Stimulated activated CD4-positive, alpha-beta T cell treated with anti-CD3 and anti-CD28 coated beads, TNF-alpha, amount 100 ng/mL, for 1 hour (primary cell): Measurements from ENCODE around the gene RIPOR3.
"Not testable (repeated sequence)": the region's sequence is repeated elsewhere in the genome, so short reads cannot be mapped to it uniquely, and the experiment has no call there.

Source experiments
- DNase-seq, 3 donors: peaks; one replicate each; pipeline ENCODE4 v3.0.0-alpha.2; 2020; ENCODE audit warnings: low read depth in 3 of 3, low spot score in 1 of 3

The RIPOR3 gene

GRCh38 chr20:50659975-50660670 lies 31.2 kb downstream of the RIPOR3 start:
- DNase-seq: no peak

DNA sequence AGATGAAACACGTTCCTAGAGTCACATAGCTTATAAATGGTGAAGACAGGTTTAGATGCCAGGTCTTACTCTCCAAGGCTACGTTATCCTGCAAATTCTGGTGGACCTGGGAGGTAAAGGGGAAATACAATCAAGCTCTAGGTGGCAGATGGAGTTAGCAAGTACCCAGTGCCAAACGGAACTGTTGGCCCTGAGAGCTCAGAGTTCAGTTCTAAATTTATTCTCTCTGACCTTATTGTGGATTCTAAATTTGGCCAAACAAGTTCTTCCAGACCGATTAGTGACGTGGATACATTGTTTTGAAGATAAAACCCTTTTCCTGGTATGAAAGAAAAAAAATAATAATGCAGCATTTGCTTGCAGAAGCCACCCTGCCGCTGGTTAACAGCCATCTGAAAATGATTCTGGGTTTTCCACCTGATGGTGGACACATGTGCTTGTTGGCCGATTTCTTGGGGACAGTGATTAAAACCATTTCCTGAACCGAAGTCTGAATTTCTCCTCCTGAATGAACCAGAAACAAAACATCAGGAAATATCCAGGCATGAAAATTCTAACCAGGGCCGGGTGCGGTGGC lies 32.5 kb downstream of the RIPOR3 start:
- no peak for DNase-seq

- DNase-seq: no peak
Observed at GRCh38 chr20:50655311-50655880, 35.9 kb downstream of the RIPOR3 start.

GRCh38 chr20:50654904-50655303 lies 36.4 kb downstream of the RIPOR3 start:
- no peak for DNase-seq

DNA sequence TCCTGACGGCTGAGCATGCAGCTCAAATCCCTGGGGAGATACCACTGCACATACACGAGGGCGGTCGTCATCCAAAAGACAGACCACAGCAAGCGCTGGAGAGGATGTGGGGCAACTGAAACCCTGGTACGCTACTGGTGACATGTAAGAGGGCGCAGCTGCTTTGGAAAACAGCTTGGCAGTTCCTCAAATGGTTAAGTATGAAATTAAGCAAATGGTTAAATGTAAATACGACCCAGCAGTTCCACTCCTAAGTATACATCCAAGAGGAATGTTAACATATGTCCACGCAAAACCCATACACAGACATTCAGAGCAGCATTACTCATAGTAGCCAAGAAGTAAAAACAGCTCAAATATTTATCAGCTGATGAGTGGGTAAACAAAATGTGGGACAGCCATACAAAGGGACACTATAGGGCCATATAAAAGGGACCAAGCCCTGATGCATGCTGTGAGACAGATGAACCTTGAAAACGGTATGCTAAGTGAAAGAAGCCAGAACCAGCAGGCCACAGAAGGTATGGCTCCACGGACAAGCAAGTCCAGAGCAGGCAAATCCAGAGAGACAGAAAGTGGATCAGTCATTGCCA lies 38.5 kb downstream of the RIPOR3 start:
- no peak for DNase-seq

GRCh38 chr20:50651676-50652075 lies 39.7 kb downstream of the RIPOR3 start:
- no peak for DNase-seq

GRCh38 chr20:50649590-50649989 lies 41.8 kb downstream of the RIPOR3 start:
- no peak for DNase-seq

DNA sequence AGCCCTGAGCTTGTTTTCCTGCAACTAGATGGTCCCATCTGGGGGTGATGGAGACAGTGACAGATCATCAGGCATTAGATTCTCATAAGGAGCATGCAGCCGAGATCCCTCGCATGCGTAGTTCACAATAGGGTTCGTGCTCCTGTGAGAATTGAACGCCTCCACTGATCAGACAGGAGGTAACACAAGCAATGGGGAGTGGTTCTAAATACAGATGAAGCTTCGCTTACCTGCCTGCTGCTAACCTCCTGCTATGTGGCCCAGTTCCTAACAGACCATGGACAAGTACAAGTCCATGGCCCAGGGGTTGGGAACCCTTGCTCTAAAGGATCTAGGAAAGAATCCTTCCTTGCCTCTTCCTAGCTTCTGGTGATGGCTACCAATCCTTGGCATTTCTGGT lies 42.7 kb downstream of the RIPOR3 start:
- DNase-seq: no peak

- DNase-seq: no peak
Observed at GRCh38 chr20:50646483-50646996, 44.8 kb downstream of the RIPOR3 start.

GRCh38 chr20:50645253-50646068 lies 45.9 kb downstream of the RIPOR3 start:
- DNase-seq: no peak

DNA sequence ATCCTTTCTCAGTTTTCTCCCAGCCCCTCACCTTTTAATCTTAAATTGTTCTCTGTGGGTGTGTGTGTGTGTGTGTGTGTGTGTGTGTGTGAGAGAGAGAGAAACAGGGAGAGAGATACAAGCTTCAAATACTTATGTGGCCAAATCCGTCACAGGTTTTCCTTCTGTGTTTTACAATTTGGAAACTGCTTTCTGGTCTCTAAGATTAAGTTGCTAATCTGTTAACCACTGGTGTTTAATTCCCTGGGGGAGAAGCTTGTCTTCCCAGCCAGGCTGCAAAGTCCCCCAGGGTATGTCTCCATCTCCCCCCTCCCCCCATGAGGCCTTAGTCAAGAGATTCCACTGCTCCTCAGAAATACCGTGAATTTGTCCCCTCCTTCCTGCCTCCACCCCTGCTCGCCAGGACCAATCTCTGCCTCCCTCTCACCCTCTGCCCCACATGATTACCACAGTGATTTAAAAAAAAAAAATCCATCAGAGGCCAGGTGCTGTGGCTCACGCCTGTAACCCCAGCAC lies 49.0 kb downstream of the RIPOR3 start:
- DNase-seq: no peak

DNA sequence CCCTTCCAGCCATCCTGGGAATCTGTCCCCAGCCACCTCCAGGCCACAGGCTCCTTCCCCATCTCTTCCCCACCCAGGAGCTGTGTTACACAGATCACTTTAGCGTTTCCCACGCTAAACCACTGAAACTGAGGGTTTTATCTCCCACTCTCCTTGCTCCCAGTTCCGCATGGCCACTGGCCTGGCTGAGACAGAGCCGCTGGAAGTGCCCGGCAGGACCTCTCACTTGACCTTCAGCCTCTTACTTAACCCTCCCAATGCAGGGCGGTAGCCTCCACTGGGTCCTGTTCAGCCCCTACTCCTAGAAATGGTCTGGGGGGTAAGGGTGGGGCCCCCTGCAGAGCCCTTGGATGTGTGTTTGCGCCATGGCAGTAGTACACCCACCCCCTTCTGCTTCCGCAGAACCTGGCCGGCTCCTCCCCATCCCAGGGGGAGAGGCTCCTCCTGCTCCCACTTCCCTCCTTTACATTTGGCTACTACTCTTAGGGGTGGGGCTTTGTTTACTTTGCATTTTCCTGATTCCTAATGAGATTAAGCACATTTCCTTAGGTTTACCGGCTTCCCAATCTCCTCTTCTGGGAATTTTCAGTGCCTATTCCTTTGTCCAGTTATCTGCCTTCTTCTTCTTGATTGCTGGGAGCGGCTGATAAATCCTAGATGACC lies 49.6 kb downstream of the RIPOR3 start:
- DNase-seq: not testable (repeated sequence)

- DNase-seq: not testable (repeated sequence)
Observed at GRCh38 chr20:50639971-50640711, 51.2 kb downstream of the RIPOR3 start.

DNA sequence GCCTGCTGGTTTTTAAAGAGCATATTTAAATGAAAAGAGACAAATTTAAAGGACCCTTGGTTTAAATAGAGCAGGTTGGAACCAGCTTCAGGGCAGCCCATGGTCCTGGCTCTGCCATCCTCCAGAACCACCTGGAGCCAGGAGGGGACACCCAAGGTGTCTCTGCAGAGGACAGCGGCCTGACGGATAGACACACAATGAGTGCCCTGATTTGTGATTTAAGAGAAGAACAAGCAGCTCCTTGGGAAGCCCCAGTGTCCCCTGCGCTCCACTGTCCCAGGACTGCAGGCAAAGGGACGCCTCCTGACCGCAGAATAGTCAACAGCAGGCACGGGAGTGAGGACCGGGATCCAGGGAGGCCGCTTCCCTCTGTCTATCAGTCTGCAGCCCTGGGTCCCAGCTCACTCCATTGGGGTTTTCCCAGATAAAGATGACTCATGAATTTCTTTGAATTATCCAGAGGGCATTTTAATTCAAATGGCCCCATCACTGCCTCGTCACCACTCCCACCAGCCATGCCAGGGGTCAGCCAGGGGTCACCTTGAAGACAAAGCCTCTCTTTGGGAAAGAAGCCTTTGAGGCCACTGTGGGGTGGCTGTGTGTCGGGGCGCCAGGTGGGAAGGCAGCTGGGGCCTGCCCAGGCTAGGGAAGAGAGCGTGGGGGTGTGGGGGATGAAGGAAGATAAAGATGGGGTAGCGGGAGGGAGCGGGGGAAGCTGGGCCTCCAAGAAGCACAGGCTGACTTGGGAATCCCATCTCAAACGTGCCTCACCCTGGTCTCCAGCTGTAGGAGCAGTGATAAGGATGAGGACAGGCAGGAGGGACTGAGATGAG lies 53.1 kb downstream of the RIPOR3 start:
- DNase-seq: not testable (repeated sequence)

- no peak for DNase-seq
Observed at GRCh38 chr20:50636601-50637540, 54.5 kb downstream of the RIPOR3 start.

GRCh38 chr20:50635676-50636600 lies 55.4 kb downstream of the RIPOR3 start:
- peak in 2 of 3 donors; percentile 13 to 39 for DNase-seq
